K562 (cell line): ENCODE data around the gene GORASP1. TPM values are rescaled to one million over a fixed set of nuclear protein-coding genes. Genes with fewer than 3 reads are reported as not detected.

ENCODE experiments used
- ARHGAP35 ChIP-seq: fragments of 450-650 bp; IDR thresholded peaks from 2 replicates; pipeline ENCODE4 v1.6.1; 2018; ENCODE audit not compliant: partially characterized antibody
- BRF1 ChIP-seq: IDR thresholded peaks from 3 replicates; pipeline ENCODE4 v1.6.1; 2011; ENCODE audit warnings: borderline replicate concordance, mild to moderate bottlenecking; ENCODE audit not compliant: insufficient read length; ENCODE audit errors: extremely low read depth
- FUS ChIP-seq: fragments of 200-400 bp; formaldehyde crosslinking; optimal IDR thresholded peaks from 2 replicates; pipeline ENCODE3; 2017; ENCODE audit warnings: low read depth, low read length
- GATA2 ChIP-seq: sonication (generic); formaldehyde crosslinking; IDR thresholded peaks from 2 replicates; pipeline ENCODE4 v1.4.0; 2020; ENCODE audit warnings: mild to moderate bottlenecking, missing genetic modification reagents
- HDAC3 ChIP-seq: fragments of 450-650 bp; IDR thresholded peaks from 2 replicates; pipeline ENCODE4 v1.6.1; 2018; ENCODE audit warnings: borderline replicate concordance, mild to moderate bottlenecking, moderate library complexity; ENCODE audit not compliant: partially characterized antibody
- PHF8 ChIP-seq: fragments of 200-600 bp; sonication (generic); IDR thresholded peaks from 2 replicates; pipeline ENCODE4 v1.6.1; 2012; ENCODE audit warnings: mixed run types, mild to moderate bottlenecking, inconsistent platforms, low read length, moderate library complexity, borderline replicate concordance
- RB1 ChIP-seq: fragments of 450-650 bp; IDR thresholded peaks from 2 replicates; pipeline ENCODE4 v1.6.1; 2017; ENCODE audit warnings: low read depth, mild to moderate bottlenecking
- SAP30 ChIP-seq: fragments of 200-600 bp; sonication (generic); IDR thresholded peaks from 2 replicates; pipeline ENCODE4 v1.6.1; 2012; ENCODE audit warnings: borderline replicate concordance, low read depth, mild to moderate bottlenecking, moderate library complexity, low read length, control low read depth, inconsistent platforms; ENCODE audit not compliant: insufficient read depth, poor library complexity, severe bottlenecking
- U2AF1 ChIP-seq: fragments of 200-400 bp; formaldehyde crosslinking; optimal IDR thresholded peaks from 2 replicates; pipeline ENCODE3; 2017; ENCODE audit warnings: mild to moderate bottlenecking, low read depth, low read length, moderate library complexity
- polyA plus RNA-seq, 8 experiments: library from polyadenylated mRNA; depleted of rRNA in 4 of 8; stranded (reverse) in 5 of 8; unstranded in 3 of 8; fragments of >200 nt; fragmentation: Nextera tagmentation in 2 of 8; fragmentation: Illumina TruSeq in 1 of 8; extraction: Ambion mirVana in 2 of 8; extraction: Trizol in 1 of 8; gene quantifications; 2 replicates each; pipeline versions ENCODE4 v1.2.1 to v1.2.3, GENCODE V29; 2011 to 2014; ENCODE audit warnings: inconsistent platforms in 1 of 8, missing spikeins in 1 of 8
- total RNA-seq, 7 experiments: library from RNA; depleted of rRNA in 6 of 7; stranded (reverse); fragments of >200 nt in 6 of 7; fragmentation: Illumina TruSeq in 2 of 7; extraction: Trizol in 2 of 7; gene quantifications; 2 replicates each; pipeline versions ENCODE4 v1.2.1 to v1.2.3, GENCODE V29; 2011 to 2021; ENCODE audit warnings: low replicate concordance in 1 of 7
- TF ChIP-seq, protein P1 (sequence below): sonication (generic); formaldehyde crosslinking; IDR thresholded peaks from 2 replicates; pipeline ENCODE4 v1.8.0; 2022; ENCODE audit warnings: missing genetic modification reagents, mild to moderate bottlenecking, borderline replicate concordance
- TF ChIP-seq, protein P2 (sequence below), 2 experiments: fragments of 200-800 bp in 1 of 2; sonication (Bioruptor generic) in 1 of 2; sonication (generic) in 1 of 2; formaldehyde crosslinking in 1 of 2; IDR thresholded peaks in 1 of 2; conservative IDR thresholded peaks in 1 of 2; 2 replicates each; pipeline versions ENCODE4 v1.5.0 to v1.6.1; 2016 to 2020; ENCODE audit warnings: missing compliant biosample characterization in 1 of 2, missing genetic modification characterization in 1 of 2, missing genetic modification reagents in 1 of 2
- TF ChIP-seq, protein P3 (sequence below): IDR thresholded peaks from 2 replicates; pipeline ENCODE4 v1.6.1; 2011; ENCODE audit warnings: borderline replicate concordance, low read depth, mild to moderate bottlenecking, moderate library complexity, low read length; ENCODE audit not compliant: insufficient read depth, poor library complexity, severe bottlenecking
- TF ChIP-seq, protein P4 (sequence below): conservative IDR thresholded peaks from 2 replicates; pipeline ENCODE4 v1.6.1; 2011; ENCODE audit warnings: low read depth, mild to moderate bottlenecking, low read length; ENCODE audit not compliant: control insufficient read depth
- TF ChIP-seq, protein P5 (sequence below), 2 experiments: fragments of 450-650 bp; IDR thresholded peaks; 2 replicates each; pipeline ENCODE4 v1.6.1; 2018; ENCODE audit warnings: mild to moderate bottlenecking in 2 of 2, low read depth in 1 of 2; ENCODE audit not compliant: partially characterized antibody in 2 of 2
- TF ChIP-seq, protein P6 (sequence below): fragments of 450-650 bp; IDR thresholded peaks from 2 replicates; pipeline ENCODE4 v1.6.1; 2014; ENCODE audit warnings: low read depth, mild to moderate bottlenecking, moderate library complexity, borderline replicate concordance

GORASP1 gene
- total and polyA plus RNA-seq, 9 of the 15 experiments (the other 6 are each of a cell fraction or from before 2014, with no cell fraction given): 8.4 to 87.9 (median 67.6) TPM

DNA sequence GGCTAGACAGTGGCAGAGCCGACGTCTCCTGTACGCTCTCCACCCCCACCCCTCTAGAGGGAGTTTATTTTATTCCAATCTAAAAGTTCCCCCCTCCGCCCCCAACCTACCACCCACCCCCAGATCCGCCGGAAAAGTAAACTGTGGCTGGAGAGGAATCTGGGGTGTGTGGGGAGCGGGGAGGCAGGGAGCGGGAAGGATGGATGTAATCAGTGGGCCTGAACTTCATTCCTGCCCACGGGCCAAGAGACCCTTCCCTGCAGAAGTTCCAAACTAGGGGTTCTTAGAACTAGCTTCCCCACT, 46.5 kb upstream of the GORASP1 start (continued):
- TF ChIP-seq PHF8: no peak
- TF ChIP-seq, protein P1, sequence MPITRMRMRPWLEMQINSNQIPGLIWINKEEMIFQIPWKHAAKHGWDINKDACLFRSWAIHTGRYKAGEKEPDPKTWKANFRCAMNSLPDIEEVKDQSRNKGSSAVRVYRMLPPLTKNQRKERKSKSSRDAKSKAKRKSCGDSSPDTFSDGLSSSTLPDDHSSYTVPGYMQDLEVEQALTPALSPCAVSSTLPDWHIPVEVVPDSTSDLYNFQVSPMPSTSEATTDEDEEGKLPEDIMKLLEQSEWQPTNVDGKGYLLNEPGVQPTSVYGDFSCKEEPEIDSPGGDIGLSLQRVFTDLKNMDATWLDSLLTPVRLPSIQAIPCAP (CRISPR knock-in tag): no peak
- no peak for TF ChIP-seq ARHGAP35
- TF ChIP-seq, protein P2, sequence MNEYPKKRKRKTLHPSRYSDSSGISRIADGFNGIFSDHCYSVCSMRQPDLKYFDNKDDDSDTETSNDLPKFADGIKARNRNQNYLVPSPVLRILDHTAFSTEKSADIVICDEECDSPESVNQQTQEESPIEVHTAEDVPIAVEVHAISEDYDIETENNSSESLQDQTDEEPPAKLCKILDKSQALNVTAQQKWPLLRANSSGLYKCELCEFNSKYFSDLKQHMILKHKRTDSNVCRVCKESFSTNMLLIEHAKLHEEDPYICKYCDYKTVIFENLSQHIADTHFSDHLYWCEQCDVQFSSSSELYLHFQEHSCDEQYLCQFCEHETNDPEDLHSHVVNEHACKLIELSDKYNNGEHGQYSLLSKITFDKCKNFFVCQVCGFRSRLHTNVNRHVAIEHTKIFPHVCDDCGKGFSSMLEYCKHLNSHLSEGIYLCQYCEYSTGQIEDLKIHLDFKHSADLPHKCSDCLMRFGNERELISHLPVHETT (CRISPR knock-in tag; conservative IDR thresholded peaks at IDR 0.05 in 1 of 2, IDR thresholded peaks at IDR 0.05 in 1 of 2): no peak
- TF ChIP-seq SAP30: peak; percentile 14
- TF ChIP-seq, protein P3, sequence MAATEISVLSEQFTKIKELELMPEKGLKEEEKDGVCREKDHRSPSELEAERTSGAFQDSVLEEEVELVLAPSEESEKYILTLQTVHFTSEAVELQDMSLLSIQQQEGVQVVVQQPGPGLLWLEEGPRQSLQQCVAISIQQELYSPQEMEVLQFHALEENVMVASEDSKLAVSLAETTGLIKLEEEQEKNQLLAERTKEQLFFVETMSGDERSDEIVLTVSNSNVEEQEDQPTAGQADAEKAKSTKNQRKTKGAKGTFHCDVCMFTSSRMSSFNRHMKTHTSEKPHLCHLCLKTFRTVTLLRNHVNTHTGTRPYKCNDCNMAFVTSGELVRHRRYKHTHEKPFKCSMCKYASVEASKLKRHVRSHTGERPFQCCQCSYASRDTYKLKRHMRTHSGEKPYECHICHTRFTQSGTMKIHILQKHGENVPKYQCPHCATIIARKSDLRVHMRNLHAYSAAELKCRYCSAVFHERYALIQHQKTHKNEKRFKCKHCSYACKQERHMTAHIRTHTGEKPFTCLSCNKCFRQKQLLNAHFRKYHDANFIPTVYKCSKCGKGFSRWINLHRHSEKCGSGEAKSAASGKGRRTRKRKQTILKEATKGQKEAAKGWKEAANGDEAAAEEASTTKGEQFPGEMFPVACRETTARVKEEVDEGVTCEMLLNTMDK: no peak
- peak; percentile 28 for TF ChIP-seq HDAC3
- TF ChIP-seq, protein P4, sequence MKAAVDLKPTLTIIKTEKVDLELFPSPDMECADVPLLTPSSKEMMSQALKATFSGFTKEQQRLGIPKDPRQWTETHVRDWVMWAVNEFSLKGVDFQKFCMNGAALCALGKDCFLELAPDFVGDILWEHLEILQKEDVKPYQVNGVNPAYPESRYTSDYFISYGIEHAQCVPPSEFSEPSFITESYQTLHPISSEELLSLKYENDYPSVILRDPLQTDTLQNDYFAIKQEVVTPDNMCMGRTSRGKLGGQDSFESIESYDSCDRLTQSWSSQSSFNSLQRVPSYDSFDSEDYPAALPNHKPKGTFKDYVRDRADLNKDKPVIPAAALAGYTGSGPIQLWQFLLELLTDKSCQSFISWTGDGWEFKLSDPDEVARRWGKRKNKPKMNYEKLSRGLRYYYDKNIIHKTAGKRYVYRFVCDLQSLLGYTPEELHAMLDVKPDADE: no peak
- TF ChIP-seq FUS: no peak
- TF ChIP-seq, protein P5, sequence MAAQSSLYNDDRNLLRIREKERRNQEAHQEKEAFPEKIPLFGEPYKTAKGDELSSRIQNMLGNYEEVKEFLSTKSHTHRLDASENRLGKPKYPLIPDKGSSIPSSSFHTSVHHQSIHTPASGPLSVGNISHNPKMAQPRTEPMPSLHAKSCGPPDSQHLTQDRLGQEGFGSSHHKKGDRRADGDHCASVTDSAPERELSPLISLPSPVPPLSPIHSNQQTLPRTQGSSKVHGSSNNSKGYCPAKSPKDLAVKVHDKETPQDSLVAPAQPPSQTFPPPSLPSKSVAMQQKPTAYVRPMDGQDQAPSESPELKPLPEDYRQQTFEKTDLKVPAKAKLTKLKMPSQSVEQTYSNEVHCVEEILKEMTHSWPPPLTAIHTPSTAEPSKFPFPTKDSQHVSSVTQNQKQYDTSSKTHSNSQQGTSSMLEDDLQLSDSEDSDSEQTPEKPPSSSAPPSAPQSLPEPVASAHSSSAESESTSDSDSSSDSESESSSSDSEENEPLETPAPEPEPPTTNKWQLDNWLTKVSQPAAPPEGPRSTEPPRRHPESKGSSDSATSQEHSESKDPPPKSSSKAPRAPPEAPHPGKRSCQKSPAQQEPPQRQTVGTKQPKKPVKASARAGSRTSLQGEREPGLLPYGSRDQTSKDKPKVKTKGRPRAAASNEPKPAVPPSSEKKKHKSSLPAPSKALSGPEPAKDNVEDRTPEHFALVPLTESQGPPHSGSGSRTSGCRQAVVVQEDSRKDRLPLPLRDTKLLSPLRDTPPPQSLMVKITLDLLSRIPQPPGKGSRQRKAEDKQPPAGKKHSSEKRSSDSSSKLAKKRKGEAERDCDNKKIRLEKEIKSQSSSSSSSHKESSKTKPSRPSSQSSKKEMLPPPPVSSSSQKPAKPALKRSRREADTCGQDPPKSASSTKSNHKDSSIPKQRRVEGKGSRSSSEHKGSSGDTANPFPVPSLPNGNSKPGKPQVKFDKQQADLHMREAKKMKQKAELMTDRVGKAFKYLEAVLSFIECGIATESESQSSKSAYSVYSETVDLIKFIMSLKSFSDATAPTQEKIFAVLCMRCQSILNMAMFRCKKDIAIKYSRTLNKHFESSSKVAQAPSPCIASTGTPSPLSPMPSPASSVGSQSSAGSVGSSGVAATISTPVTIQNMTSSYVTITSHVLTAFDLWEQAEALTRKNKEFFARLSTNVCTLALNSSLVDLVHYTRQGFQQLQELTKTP (IDR thresholded peaks at IDR 0.05; ENCODE audit: low read depth in 1 of 2, partially characterized antibody in 2 of 2): no peak
- no peak for TF ChIP-seq RB1
- no peak for TF ChIP-seq BRF1
- no peak for TF ChIP-seq GATA2 (CRISPR knock-in tag)
- no peak for TF ChIP-seq U2AF1
- TF ChIP-seq, protein P6, sequence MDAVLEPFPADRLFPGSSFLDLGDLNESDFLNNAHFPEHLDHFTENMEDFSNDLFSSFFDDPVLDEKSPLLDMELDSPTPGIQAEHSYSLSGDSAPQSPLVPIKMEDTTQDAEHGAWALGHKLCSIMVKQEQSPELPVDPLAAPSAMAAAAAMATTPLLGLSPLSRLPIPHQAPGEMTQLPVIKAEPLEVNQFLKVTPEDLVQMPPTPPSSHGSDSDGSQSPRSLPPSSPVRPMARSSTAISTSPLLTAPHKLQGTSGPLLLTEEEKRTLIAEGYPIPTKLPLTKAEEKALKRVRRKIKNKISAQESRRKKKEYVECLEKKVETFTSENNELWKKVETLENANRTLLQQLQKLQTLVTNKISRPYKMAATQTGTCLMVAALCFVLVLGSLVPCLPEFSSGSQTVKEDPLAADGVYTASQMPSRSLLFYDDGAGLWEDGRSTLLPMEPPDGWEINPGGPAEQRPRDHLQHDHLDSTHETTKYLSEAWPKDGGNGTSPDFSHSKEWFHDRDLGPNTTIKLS: no peak
